HG03196 (cell line): ENCODE results near the gene KITLG.
"Not testable (repeated sequence)": the region's sequence is repeated elsewhere in the genome, so short reads cannot be mapped to it uniquely, and the experiment has no call there.

Source experiments
- ATAC-seq: cut with Tn5 transposase; IDR thresholded peaks from one replicate; pipeline ENCODE4 v1.9.1; 2021; ENCODE audit not compliant: unreplicated experiment

KITLG gene

GRCh38 chr12:88576866-88577265 lies 3.4 kb downstream of the KITLG start:
- no peak for ATAC-seq

GRCh38 chr12:88575361-88575970 lies 4.8 kb downstream of the KITLG start:
- ATAC-seq: no peak

- no peak for ATAC-seq
Measured at GRCh38 chr12:88574278-88574677, 6.0 kb downstream of the KITLG start.

GRCh38 chr12:88573583-88573982 lies 6.7 kb downstream of the KITLG start:
- no peak for ATAC-seq

GRCh38 chr12:88572781-88573549 lies 7.3 kb downstream of the KITLG start:
- no peak for ATAC-seq

GRCh38 chr12:88571543-88571942 lies 8.7 kb downstream of the KITLG start:
- no peak for ATAC-seq

- ATAC-seq: no peak
Measured at GRCh38 chr12:88570103-88570502, 10.2 kb downstream of the KITLG start.

- ATAC-seq: no peak
Measured at GRCh38 chr12:88566430-88566829, 13.8 kb downstream of the KITLG start.

- no peak for ATAC-seq
Measured at GRCh38 chr12:88562846-88563582, 17.3 kb downstream of the KITLG start.

- no peak for ATAC-seq
Measured at GRCh38 chr12:88562151-88562550, 18.1 kb downstream of the KITLG start.

- no peak for ATAC-seq
Measured at GRCh38 chr12:88559772-88560171, 20.5 kb downstream of the KITLG start.

GRCh38 chr12:88559199-88559598 lies 21.1 kb downstream of the KITLG start:
- ATAC-seq: no peak

- no peak for ATAC-seq
Measured at GRCh38 chr12:88558340-88558867, 21.9 kb downstream of the KITLG start.

GRCh38 chr12:88556213-88556774 lies 24.0 kb downstream of the KITLG start:
- no peak for ATAC-seq

- ATAC-seq: no peak
Measured at GRCh38 chr12:88553941-88554658, 26.2 kb downstream of the KITLG start.

- ATAC-seq: no peak
Measured at GRCh38 chr12:88552610-88553079, 27.6 kb downstream of the KITLG start.

- no peak for ATAC-seq
Measured at GRCh38 chr12:88549929-88550328, 30.3 kb downstream of the KITLG start.

GRCh38 chr12:88547949-88548348 lies 32.3 kb downstream of the KITLG start:
- ATAC-seq: not testable (repeated sequence)

GRCh38 chr12:88546853-88547252 lies 33.4 kb downstream of the KITLG start:
- no peak for ATAC-seq

- ATAC-seq: no peak
Measured at GRCh38 chr12:88546226-88546625, 34.0 kb downstream of the KITLG start.
